Measurements from ENCODE around the gene GABRB1. TPM values are rescaled to one million over a fixed set of nuclear protein-coding genes. Genes with fewer than 3 reads are reported as not detected.

The GABRB1 gene
- total and polyA plus RNA-seq, 2 donors (not counting 3 experiments of a cell fraction or from before 2014, with no cell fraction given), result not detected

- H4K20me1 ChIP-seq (replicated peaks; ENCODE audit: control insufficient read depth, extremely low read depth, insufficient read depth, low read length), result no peaks in the 10 kb centered on the region
- no peaks in the 10 kb centered on the region for H3K27me3 ChIP-seq (ENCODE audit: control insufficient read depth in 2 of 2, insufficient read depth in 2 of 2, low read length in 2 of 2)
- no TSS peak for BruUV-seq (replicated peaks)
- H3K9me1 ChIP-seq (replicated peaks; ENCODE audit: control insufficient read depth, extremely low read depth, insufficient read depth, low read length), result no peaks in the 10 kb centered on the region
- dilution Hi-C loops (cut with MboI; ENCODE audit: extremely low pct_ligation_motif_present, low sequenced_read_pairs), result no loop called here
- TF ChIP-seq EZH2 (IDR thresholded peaks at IDR 0.05; ENCODE audit: borderline replicate concordance, low read depth, low read length, severe bottlenecking), result no peak
- no peak for TF ChIP-seq MYC (IDR thresholded peaks at IDR 0.05; ENCODE audit: low read depth, low read length)
- TF ChIP-seq MAX (IDR thresholded peaks at IDR 0.05; ENCODE audit: insufficient read depth, insufficient read length), result no peak
- TF ChIP-seq POLR2A (IDR thresholded peaks at IDR 0.05; ENCODE audit: low read depth, low read length), result no peak
- TF ChIP-seq JUN (IDR thresholded peaks at IDR 0.05; ENCODE audit: borderline replicate concordance, insufficient read depth, insufficient read length, low read depth), result no peak
- TF ChIP-seq CTCF (IDR thresholded peaks at IDR 0.05; ENCODE audit: extremely low read depth in 1 of 2, insufficient read depth in 1 of 2, low read depth in 1 of 2, low read length in 2 of 2), result no peak
- TF ChIP-seq GATA2 (IDR thresholded peaks at IDR 0.05; ENCODE audit: insufficient read depth, insufficient read length, low read depth, low read length), result no peak
- TF ChIP-seq POLR2AphosphoS5 (IDR thresholded peaks at IDR 0.05; ENCODE audit: insufficient read depth, low read depth, low read length), result no peak
- no peak for TF ChIP-seq FOS (IDR thresholded peaks at IDR 0.05; ENCODE audit: borderline replicate concordance, insufficient read depth, low read length)
- no peak overlapping the region for H3K27ac ChIP-seq (ENCODE audit: insufficient read depth, low read depth, low read length)
- intact Hi-C loops (cut with micrococcal nuclease), result no loop called here
- no peak overlapping the region for H3K4me2 ChIP-seq (ENCODE audit: insufficient read depth, low read length)
- DNase-seq (ENCODE audit: low read depth, low spot score) (no peak), FAIRE-seq (no peak)
- ChIA-PET POLR2A (no interaction called here), CTCF (no interaction called here)
- H3K9me3 ChIP-seq (replicated peaks; ENCODE audit: control insufficient read depth, insufficient read depth, low read length), result no peaks in the 10 kb centered on the region
- no peak overlapping the region for H3K4me3 ChIP-seq (replicated peaks in 1 of 3; ENCODE audit: insufficient read depth in 1 of 3, low read depth in 1 of 3, low read length in 3 of 3)
- no peaks in the 10 kb centered on the region for H3K79me2 ChIP-seq (ENCODE audit: control insufficient read depth, insufficient read depth, low read length)
- H3K36me3 ChIP-seq (ENCODE audit: control insufficient read depth in 2 of 2, extremely low read depth in 1 of 2, insufficient read depth in 2 of 2, low read length in 2 of 2), result no peaks in the 10 kb centered on the region
- no peak overlapping the region for H3K9ac ChIP-seq (replicated peaks; ENCODE audit: extremely low read depth, insufficient read depth, low read length)
- no peaks in the 10 kb centered on the region for H3K4me1 ChIP-seq (ENCODE audit: control insufficient read depth, extremely low read depth, insufficient read depth, low read length)
- H2AFZ ChIP-seq (ENCODE audit: low read depth, low read length), result no peak overlapping the region
Observed at GRCh38 chr4:47372561-47372960, 341.2 kb downstream of the GABRB1 start.

All from endothelial cell of umbilical vein (primary cell).